Stimulated activated CD8-positive, alpha-beta memory T cell treated with anti-CD3 and anti-CD28 coated beads, Interleukin-15, amount 100 ng/mL, for 1 hour (primary cell): ENCODE data around the gene PLEKHG1.

ENCODE experiments used
- DNase-seq: peaks from one replicate; pipeline ENCODE4 v3.0.0-alpha.2; 2020; ENCODE audit warnings: low read depth

The PLEKHG1 gene

GRCh38 chr6:150599199-150600009 lies at the start of gene PLEKHG1:
Gene PLEKHG1 (plus strand): TSS chr6:150599885. CDS start chr6:150733682, 133,797 bp downstream.
- no peak for DNase-seq

- no peak for DNase-seq
These were observed 49.4 kb upstream of the PLEKHG1 start for GRCh38 chr6:150550244-150550643.

GRCh38 chr6:150557043-150557599 lies 42.6 kb upstream of the PLEKHG1 start:
- DNase-seq, result no peak

GRCh38 chr6:150560004-150560883 lies 39.4 kb upstream of the PLEKHG1 start:
- DNase-seq, result no peak

- no peak for DNase-seq
These were observed 38.8 kb upstream of the PLEKHG1 start for GRCh38 chr6:150560884-150561219.

- no peak for DNase-seq
These were observed 33.7 kb upstream of the PLEKHG1 start for GRCh38 chr6:150565945-150566344.

- DNase-seq, result no peak
These were observed 33.2 kb upstream of the PLEKHG1 start for GRCh38 chr6:150566486-150566885.

GRCh38 chr6:150567380-150567779 lies 32.3 kb upstream of the PLEKHG1 start:
- DNase-seq, result no peak

- no peak for DNase-seq
These were observed 31.8 kb upstream of the PLEKHG1 start for GRCh38 chr6:150567823-150568383.

GRCh38 chr6:150568560-150568959 lies 31.1 kb upstream of the PLEKHG1 start:
- no peak for DNase-seq

- DNase-seq, result no peak
These were observed 30.5 kb upstream of the PLEKHG1 start for GRCh38 chr6:150569161-150569560.

- DNase-seq, result no peak
These were observed 26.5 kb upstream of the PLEKHG1 start for GRCh38 chr6:150573041-150573681.

GRCh38 chr6:150575836-150576235 lies 23.8 kb upstream of the PLEKHG1 start:
- no peak for DNase-seq

GRCh38 chr6:150576651-150577226 lies 22.9 kb upstream of the PLEKHG1 start:
- no peak for DNase-seq

GRCh38 chr6:150579611-150580010 lies 20.1 kb upstream of the PLEKHG1 start:
- DNase-seq, result no peak

- DNase-seq, result no peak
These were observed 19.2 kb upstream of the PLEKHG1 start for GRCh38 chr6:150580489-150580888.

GRCh38 chr6:150584065-150584464 lies 15.6 kb upstream of the PLEKHG1 start:
- DNase-seq, result no peak

GRCh38 chr6:150584596-150584995 lies 15.1 kb upstream of the PLEKHG1 start:
- DNase-seq, result no peak

GRCh38 chr6:150586850-150587359 lies 12.8 kb upstream of the PLEKHG1 start:
- DNase-seq, result no peak

GRCh38 chr6:150587637-150588036 lies 12.0 kb upstream of the PLEKHG1 start:
- DNase-seq, result no peak

GRCh38 chr6:150588888-150589499 lies 10.7 kb upstream of the PLEKHG1 start:
- no peak for DNase-seq
